Choroid plexus epithelial cell (primary cell): ENCODE results near the gene RHAG.
"Not testable (repeated sequence)": the region's sequence is repeated elsewhere in the genome, so short reads cannot be mapped to it uniquely, and the experiment has no call there.

Source experiments
- DNase-seq: peaks from one replicate; pipeline ENCODE4 v3.0.0-alpha.2; 2010; ENCODE audit warnings: low read depth
- H3K4me3 ChIP-seq: 2 replicates; pipeline ENCODE4 v1.5.1; 2011; ENCODE audit warnings: low read depth, mild to moderate bottlenecking, control low read depth, low read length, moderate library complexity
- TF ChIP-seq, protein P1 (sequence below): conservative IDR thresholded peaks from 2 replicates; pipeline ENCODE4 v1.5.1; 2011; ENCODE audit warnings: low read depth, mild to moderate bottlenecking, control low read depth, inconsistent platforms, low read length, moderate library complexity

Gene RHAG

DNA sequence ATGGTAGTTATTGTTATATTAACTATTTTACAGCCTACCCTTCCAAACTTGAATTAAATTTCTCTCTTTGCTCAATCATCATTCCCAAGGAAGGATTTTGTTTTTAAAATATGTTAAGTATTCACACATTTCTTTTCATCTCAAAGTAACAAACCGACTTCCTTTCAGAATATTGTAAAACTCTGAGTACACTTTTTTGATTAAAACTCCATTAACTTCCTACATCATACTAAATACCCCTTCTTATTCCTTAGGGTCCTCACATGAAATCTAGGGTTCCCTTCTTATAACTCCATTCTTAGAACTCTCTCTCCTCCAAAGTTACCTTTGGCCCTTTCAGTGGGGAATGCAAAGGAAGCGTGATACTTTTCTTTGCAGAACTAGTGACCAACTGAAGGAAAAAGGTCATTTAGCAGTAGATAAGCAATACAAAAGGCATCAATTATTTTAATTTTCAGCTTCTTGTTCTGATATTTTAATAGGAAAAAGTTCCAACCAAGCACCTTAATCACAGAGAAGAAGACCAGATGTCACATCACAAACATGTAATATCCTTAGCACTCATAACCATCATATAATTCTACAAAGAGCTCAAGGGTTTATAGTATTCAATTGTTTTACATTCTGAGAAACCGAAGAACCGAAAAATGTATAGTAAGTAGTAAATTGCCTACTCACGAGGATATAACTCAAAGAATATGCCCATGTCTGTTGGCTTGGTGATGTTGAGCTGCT lies 494 bp downstream of the RHAG start:
- DNase-seq, result no peak
- TF ChIP-seq, protein P1, sequence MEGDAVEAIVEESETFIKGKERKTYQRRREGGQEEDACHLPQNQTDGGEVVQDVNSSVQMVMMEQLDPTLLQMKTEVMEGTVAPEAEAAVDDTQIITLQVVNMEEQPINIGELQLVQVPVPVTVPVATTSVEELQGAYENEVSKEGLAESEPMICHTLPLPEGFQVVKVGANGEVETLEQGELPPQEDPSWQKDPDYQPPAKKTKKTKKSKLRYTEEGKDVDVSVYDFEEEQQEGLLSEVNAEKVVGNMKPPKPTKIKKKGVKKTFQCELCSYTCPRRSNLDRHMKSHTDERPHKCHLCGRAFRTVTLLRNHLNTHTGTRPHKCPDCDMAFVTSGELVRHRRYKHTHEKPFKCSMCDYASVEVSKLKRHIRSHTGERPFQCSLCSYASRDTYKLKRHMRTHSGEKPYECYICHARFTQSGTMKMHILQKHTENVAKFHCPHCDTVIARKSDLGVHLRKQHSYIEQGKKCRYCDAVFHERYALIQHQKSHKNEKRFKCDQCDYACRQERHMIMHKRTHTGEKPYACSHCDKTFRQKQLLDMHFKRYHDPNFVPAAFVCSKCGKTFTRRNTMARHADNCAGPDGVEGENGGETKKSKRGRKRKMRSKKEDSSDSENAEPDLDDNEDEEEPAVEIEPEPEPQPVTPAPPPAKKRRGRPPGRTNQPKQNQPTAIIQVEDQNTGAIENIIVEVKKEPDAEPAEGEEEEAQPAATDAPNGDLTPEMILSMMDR, result no peak
- no peak overlapping the region for H3K4me3 ChIP-seq

DNA sequence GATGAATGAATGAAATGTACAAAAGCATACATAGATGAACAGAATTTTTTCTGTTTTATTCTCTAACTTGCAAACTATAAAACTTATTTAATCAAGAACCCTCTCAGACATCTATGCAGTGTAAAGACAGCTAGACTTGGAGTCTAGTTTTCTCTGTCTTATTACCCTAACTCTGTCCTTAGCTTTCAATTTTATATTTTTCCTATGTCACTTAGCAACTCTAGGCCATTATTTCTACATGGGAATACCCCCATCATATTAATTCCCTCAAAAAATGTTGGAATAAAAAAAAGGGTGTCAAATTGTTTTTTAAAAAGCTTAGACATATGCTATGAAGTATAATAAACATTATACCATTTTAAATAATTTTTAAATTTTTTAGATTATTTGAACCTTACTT lies 1.2 kb downstream of the RHAG start:
- H3K4me3 ChIP-seq, result no peak overlapping the region

DNA sequence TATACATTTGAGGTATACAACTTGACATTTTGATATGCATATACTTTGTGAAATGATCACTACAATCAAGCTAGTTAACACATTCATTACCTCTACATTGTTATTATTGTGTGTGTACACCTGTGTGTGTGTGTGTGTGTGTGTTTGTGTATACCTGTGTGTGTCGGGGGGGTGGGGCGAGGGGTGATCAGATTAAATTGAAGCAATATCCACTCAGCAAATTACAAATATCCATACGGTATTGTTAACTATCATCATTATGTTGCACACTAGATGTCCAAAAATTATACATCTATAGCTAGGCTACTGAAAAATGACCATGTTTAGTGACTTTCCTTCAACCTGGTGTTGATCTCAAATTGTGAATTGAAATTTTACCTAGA lies 1.8 kb downstream of the RHAG start:
- no peak overlapping the region for H3K4me3 ChIP-seq
- DNase-seq, result no peak
- TF ChIP-seq, protein P1, result no peak

More for the DNA sequence above, 1.2 kb downstream of the RHAG start:
- TF ChIP-seq, protein P1, result no peak
- no peak for DNase-seq

DNA sequence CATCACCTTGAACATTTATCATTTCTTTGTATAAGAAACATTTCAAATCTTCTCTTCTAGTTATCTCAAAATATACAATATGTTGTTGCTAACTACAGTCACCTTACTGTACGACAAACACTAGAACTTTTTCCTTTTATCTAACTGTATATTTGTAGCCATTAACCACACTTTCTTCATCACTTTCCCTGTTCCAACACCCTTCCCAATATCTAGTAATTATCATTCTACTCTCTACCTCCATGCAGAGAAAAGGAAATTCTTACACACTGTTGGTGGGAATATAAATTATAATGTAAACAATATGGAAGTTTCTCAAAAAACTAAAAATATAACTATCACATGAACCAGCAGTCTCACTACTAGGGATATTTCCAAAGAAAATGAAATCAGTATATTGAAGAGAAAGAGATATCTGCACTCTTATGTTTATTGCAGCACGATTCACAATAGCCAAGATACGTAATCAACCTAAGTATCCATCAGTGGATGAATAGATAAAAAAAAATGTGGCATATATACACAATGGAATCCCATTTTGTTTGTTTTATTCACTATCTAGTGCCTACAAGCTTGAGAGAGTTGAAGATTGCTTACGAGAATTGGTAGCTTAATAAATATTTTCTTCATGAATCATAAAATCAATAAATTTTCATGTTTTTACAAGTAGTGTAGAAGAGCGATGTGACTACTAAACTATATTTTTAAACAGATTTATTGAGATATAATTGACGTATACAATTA lies 2.4 kb downstream of the RHAG start:
- no peak overlapping the region for H3K4me3 ChIP-seq
- TF ChIP-seq, protein P1, result no peak
- DNase-seq, result no peak

DNA sequence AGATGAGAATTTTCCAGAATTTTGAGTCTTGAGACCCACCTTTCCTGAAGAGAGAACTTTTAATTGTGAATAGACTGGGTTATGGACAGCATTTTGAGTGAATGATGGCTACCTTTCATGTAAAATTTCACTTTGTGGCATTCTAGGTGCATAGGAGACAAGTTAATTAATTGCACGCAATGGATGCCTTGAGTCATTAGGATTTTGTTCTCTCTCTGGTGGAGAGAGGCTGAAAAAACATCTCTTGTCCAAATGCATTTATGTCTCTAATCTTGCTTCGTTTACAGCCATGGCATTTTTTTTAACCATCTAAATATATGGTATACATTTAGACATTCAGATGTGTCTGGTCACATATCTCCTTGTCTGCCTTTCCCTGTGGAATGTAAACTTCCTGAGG lies 3.1 kb downstream of the RHAG start:
- H3K4me3 ChIP-seq, result no peak overlapping the region
- no peak for DNase-seq
- TF ChIP-seq, protein P1, result no peak

DNA sequence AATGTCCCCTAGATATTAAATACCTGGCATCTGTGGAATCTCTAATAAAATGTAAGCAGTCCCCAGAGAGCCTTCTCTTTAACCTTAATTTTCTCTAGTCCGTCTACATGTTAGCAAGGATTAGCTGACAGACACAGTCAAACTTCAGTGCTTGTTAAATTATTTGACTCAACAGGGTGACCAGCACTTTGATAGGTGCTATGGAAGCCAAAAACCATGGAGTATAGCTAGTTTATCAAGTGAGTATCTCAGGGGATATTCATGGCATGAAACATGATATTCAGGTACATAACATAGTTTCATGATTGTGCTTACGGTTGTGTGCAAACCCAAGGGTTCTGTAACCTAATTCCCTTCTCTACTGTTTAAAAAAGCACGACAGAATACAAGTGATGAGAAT lies 3.9 kb downstream of the RHAG start:
- DNase-seq, result no peak
- no peak overlapping the region for H3K4me3 ChIP-seq
- TF ChIP-seq, protein P1, result no peak

DNA sequence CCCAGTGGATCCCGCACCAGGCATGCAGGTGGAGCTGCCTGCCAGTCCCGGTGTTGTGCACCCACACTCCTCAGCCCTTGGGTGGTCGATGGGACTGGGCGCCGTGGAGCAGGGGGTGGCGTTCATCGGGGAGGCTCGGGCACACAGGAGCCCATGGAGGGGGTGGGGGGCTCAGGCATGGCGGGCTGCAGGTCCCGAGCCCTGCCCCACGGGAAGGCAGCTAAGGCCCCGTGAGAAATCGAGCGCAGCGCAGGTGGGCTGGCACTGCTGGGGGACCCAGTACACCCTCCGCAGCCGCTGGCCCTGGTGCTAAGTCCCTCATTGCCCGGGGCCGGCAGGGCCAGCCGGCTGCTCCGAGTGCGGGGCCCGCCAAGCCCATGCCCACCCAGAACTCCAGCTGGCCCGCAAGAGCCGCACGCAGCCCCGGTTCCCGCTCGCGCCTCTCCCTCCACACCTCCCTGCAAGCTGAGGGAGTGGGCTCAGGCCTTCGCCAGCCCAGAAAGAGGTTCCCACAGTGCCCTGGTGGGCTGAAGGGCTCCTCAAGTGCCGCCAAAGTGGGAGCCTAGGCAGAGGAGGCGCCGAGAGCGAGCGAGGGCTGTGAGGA lies 7.1 kb downstream of the RHAG start:
- H3K4me3 ChIP-seq, DNase-seq: not testable (repeated sequence)
